Measurements from ENCODE around the gene PRKCA.
"Not testable (repeated sequence)": the region's sequence is repeated elsewhere in the genome, so short reads cannot be mapped to it uniquely, and the experiment has no call there.

The PRKCA gene

DNA sequence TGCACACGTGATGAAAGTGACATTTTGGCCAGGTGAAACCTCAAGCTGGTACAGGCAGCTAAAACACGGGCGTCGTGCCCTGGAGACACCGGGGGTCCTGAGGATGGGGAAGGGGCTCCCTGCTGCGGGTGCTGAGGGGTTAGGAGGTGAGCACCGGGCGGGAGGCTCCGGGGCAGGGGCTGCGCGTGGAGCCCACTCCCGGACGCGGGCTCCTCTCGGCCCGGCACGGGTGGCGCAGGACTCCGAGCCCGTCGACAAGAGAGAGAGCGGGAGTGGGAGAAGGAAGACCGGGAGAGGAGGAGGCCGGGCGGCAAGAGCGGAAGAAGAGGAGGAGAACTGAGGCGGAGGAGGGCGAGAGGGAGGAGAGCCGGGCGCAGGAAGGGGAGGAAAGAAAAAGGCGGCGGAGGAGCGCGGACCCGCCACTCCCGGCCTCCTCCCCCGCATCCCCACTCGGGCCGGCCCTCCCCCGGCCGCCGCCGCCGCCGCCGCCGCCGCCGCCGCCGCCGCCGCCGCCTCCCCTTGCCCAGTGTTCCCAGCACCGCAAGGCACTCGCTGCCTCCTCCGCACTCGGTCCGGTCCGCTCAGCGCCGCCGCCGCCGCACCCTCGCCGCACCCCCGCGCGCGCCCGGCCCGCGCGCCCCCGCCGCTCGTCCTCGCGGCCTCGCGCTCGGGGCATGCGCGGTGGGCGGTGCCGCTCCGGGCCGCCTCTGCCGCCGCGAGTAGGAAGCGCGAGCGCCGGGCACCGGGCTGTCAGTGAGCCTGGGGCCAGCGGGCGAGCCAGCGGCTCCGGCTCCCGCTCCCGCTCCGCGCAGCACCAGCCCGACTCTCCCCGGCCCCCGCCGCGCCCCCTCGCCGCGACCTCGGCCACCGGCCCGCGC lies at the start of gene PRKCA:
Gene PRKCA (plus strand): TSS at position 750 of the 878 bp plus-strand sequence.
- TF ChIP-seq POLR2A (IDR thresholded peaks at IDR 0.05; ENCODE audit: low read length) (no peak), GATA1 (IDR thresholded peaks at IDR 0.05; ENCODE audit: low read depth, low read length) (no peak)
- DNase-seq: peak; percentile 78 to 87

DNA sequence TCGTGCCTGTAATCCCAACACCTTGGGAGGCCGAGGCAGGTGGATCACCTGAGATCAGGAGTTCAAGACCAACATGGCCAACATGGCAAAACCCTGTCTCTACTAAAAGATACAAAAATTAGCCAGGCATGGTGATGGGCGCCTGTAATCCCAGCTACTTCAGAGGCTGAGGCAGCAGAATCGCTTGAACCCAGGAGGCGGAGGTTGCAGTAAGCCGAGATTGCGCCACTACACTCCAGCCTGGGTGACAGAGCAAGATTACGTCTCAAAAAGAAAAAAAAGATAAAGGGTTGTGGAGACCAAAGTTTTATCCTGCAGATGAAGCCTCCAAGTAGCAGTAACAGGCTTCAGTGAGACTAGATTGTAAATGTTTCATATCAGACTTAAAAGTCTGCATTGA lies 49.0 kb upstream of the PRKCA start:
- not testable (repeated sequence) for DNase-seq

DNA sequence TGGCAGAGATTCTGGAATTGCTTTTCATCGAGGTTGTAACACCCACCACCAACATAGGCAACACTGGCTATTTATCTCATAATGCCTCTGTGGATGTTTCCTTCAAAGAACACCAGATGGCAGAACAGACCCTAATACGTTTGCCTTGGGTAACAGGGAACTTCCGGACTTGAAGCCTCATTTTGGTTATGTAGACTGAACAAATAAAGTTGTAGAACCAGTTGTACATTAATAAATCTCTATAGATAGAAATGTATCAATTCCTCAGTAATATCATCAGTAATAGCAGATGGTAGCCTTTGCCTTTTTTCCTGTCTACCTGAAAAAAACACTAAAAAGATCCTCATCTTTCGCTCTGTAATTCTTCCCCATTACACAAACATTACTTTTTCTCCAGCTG lies 47.3 kb upstream of the PRKCA start:
- TF ChIP-seq GATA1 (IDR thresholded peaks at IDR 0.05; ENCODE audit: low read depth, low read length) (no peak), POLR2A (IDR thresholded peaks at IDR 0.05; ENCODE audit: low read length) (no peak)
- DNase-seq: peak; percentile 56 to 65

DNA sequence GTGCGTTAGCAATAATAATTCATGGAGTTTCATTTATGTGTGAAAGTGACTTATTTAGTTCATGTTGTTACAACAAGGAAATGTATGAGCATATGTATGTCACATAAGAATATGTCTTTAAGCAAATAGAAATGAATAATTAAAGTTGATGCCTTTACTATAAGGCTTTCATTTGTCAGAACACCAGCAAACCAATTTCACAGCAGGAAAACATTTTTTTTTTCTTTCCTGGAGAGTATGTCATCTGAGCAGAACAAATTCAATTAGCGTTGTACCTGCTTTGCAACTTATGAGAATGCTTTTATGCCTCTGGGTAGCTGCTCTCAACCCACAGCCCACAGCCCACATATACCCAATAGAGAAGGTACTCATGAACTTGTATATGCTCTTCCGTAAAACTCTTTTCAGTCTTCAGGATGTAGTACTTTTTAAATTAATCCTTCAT lies 46.9 kb upstream of the PRKCA start:
- DNase-seq: no peak
- TF ChIP-seq POLR2A (IDR thresholded peaks at IDR 0.05; ENCODE audit: low read length) (no peak), GATA1 (IDR thresholded peaks at IDR 0.05; ENCODE audit: low read depth, low read length) (no peak)

DNA sequence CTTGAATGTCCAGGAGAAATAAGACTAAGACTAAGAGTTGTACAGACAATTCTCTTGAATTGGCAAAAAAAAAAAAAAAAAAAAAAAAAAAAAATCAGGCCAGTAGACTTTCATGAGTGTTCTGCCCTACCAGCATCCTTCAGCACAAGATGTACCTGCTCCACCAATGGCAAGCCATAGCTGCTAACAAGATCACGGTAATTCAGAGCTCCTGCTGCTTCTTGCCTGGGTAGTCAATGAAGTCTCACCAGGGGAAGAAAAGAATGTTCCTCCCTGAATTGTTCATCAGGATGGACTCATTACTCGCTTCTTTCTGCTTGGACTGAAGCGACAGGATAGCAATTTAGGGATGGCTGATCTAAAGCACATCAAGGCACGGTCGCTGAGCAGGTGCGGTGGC lies 42.1 kb upstream of the PRKCA start:
- TF ChIP-seq GATA1 (IDR thresholded peaks at IDR 0.05; ENCODE audit: low read depth, low read length) (no peak), POLR2A (IDR thresholded peaks at IDR 0.05; ENCODE audit: low read length) (no peak)
- DNase-seq: no peak

DNA sequence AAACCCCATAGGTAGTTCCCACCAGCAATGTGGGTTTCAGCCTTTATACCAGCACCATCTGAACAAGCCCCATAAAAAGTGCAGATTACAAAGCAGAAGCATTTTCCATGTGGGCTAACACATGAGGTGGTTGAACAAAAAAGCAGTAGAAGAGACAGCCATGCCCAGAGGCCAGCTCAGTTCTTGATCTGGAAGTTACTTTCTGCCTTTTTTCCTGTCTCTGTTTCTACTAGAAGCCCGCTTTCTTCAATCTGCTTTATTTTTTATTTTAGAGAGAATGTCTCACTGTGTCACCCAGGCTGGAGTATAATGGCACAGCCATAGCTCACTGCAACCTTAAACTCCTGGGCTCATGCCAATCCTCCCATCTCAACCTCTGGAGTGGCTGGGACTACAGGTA lies 41.7 kb upstream of the PRKCA start:
- DNase-seq: no peak

DNA sequence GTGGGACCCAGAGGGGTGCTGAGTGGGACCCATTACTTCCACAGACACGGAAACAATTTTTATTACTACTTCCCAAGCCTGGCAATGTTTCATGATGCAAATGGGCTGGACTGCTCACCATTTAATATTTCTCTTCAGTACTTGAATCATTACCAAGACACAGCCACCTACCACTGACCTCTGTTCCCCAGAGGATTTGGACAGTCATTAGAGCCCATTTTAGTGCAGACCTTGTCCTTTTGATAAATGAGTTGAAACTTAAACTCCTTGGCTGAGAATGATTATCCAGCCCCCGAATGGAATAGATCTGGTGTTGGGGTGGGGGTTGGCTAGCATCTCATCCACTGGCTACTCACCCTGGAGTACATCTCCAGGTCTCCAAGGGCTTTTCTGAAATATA lies 39.6 kb upstream of the PRKCA start:
- DNase-seq: no peak
- TF ChIP-seq GATA1 (IDR thresholded peaks at IDR 0.05; ENCODE audit: low read depth, low read length) (no peak), POLR2A (IDR thresholded peaks at IDR 0.05; ENCODE audit: low read length) (no peak)

More for the DNA sequence above, 41.7 kb upstream of the PRKCA start:
- TF ChIP-seq POLR2A (IDR thresholded peaks at IDR 0.05; ENCODE audit: low read length) (no peak), GATA1 (IDR thresholded peaks at IDR 0.05; ENCODE audit: low read depth, low read length) (no peak)

DNA sequence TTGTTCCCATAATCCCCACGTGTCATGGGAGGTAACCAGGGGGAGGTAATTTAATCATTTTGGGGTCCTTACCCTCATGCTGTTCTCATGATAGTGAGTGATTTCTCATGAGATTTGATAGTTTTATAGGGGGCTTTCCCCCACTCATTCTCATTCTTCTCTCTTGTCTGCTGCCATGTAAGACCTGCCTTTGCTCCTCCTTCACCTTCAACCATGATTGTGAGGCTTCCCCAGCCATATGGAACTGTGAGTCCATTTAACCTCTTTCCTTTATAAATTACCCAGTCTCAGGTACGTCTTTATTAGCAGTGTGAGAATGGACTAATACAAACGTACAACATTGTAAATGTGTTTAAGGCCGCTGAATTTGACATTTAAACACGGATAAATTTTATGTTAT lies 37.7 kb upstream of the PRKCA start:
- no peak for DNase-seq
- no peak for TF ChIP-seq POLR2A (IDR thresholded peaks at IDR 0.05; ENCODE audit: low read length)
- no peak for TF ChIP-seq GATA1 (IDR thresholded peaks at IDR 0.05; ENCODE audit: low read depth, low read length)

DNA sequence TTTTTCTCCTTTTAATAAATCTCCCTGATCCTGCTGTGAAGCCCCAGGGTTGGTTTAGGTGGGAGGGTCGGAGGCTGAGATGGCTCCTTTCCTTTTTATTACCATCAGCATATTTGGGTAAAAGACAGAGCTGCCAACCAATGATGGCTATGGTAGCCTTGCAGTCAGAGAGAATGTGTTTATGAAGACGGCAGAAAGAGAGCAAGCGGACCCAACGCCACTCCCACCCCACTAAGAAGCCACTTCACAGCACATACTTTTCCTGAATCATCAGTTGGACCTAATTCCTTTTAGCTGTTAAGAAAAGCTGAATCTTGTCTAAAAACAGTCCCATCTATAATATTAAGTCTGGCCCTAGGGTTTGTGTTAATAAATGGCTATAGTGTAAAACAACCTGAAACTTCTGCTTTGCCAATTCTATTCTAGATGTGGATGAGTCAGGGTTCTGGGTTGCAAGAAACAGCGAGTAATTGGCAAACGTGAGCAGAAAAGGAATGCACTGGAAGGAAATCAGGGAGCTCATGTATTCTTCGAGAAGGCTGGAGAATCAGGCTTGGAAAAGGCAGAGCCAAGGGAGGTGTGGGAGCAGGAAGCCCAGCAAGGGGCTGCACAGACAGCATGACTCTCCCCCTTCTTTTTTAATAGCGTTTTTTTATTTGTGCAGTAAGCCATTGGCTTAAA lies 34.0 kb upstream of the PRKCA start:
- no peak for DNase-seq

DNA sequence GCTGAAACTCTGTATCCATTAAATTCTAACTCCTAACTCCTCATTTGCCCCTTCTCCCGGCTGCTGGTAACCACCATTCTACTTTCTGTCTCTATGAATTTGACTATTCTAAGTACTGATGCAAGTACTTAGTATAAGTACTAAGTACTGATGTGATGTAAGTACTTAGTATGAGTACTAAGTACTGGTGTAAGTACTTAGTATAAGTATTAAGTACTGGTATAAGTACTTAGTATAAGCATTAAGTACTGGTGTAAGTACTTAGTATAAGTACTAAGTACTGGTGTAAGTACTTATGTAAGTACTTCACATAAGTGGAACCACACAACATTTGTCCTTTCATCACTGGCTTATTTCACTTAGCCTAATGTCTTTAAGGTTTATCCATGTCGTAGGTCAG lies 32.3 kb upstream of the PRKCA start:
- DNase-seq: no peak
- no peak for TF ChIP-seq GATA1 (IDR thresholded peaks at IDR 0.05; ENCODE audit: low read depth, low read length)
- no peak for TF ChIP-seq POLR2A (IDR thresholded peaks at IDR 0.05; ENCODE audit: low read length)

More for the DNA sequence above, 34.0 kb upstream of the PRKCA start:
- TF ChIP-seq GATA1 (IDR thresholded peaks at IDR 0.05; ENCODE audit: low read depth, low read length) (no peak), POLR2A (IDR thresholded peaks at IDR 0.05; ENCODE audit: low read length) (no peak)

DNA sequence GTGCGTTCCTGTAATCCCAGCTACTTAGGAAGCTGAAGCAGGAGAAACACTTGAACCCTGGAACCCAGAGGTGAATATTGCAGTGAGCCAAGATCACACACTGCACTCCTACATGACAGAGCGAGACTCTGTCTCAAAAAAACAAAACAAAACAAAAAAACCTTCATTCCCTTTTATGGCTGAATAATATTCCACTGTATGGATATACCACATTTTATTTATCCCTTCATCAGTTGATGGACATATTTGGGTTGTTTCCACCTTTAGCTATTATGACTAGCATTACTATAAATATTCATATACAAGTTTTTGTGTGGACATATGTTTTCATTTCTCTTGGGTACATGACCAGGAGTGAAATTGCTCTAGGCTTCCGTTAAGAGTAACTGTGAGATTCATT lies 30.9 kb upstream of the PRKCA start:
- TF ChIP-seq GATA1 (IDR thresholded peaks at IDR 0.05; ENCODE audit: low read depth, low read length): no peak
- TF ChIP-seq POLR2A (IDR thresholded peaks at IDR 0.05; ENCODE audit: low read length): no peak
- DNase-seq: no peak

DNA sequence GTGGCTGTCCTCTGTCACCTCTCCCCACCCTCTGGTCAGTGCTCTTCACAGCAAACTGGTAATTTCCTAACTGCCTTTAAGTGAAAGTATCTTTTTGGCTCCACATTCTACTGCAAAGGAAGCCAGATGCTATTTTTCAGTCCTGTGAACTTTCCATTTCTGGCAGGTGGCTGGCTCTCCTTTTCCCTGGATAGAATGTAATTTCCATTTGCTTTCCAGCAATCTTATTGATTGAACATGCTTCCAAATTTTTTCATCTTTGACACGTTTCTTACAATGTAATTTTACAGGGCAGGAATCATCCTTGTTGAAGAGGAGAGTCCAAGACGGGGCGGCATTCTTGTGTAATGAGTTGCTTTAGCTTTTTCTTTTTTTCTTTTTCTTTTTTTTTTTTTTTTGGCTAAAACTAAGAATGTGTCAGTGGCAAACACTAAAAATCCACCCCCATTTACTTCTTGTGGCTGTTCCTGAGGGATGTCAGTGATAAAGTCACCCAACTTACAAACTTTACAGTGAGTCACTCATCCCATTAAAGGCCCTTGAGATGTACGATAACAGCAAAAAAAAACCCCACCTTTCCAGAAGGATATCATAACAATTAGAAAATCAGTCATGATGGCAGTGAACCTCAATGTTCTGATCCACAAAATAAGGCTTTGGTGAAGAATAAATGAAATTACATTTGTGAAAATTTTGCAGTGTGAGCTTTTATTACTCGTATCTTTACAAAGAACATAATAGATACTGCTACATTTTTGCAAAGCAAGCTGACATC lies 29.4 kb upstream of the PRKCA start:
- DNase-seq: no peak
- TF ChIP-seq POLR2A (IDR thresholded peaks at IDR 0.05; ENCODE audit: low read length) (no peak), GATA1 (IDR thresholded peaks at IDR 0.05; ENCODE audit: low read depth, low read length) (no peak)

DNA sequence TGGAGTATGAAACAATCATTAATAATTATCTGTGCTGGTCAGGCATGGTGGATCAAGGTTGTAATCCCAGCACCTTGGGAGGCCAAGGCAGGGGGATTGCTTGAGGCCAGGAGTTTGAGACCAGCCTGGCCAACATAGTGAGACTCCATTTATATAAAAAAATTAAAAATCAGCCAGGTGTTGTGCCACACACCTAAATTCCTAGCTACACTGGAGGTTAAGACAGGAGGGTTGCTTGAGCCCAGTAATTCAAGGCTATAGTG lies 28.9 kb upstream of the PRKCA start:
- TF ChIP-seq POLR2A (IDR thresholded peaks at IDR 0.05; ENCODE audit: low read length) (no peak), GATA1 (IDR thresholded peaks at IDR 0.05; ENCODE audit: low read depth, low read length) (no peak)
- no peak for DNase-seq

DNA sequence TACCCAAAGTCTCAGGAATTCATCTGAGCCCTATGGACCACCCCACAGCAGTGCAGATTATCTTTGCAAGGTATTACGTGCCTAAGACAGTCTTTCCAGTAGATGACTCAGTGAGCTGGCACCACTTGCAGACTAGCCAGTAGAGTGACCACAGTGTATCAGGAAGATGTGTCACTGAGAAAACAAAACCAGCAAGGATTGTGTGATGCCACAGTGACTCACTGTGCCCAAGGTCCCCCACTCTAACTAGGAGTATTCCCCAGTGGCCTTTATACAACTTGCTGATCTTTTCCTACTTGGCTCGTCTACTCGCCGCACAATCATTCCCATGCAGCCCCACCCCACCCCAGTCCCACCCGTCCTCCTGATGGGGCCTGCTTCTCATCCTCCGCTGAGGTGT lies 26.8 kb upstream of the PRKCA start:
- TF ChIP-seq GATA1 (IDR thresholded peaks at IDR 0.05; ENCODE audit: low read depth, low read length) (no peak), POLR2A (IDR thresholded peaks at IDR 0.05; ENCODE audit: low read length) (no peak)
- no peak for DNase-seq

All from erythroblast (primary cell).